Activated CD8-positive, alpha-beta T cell treated with anti-CD3 and anti-CD28 coated beads for 36 hours (primary cell): Measurements from ENCODE around the gene PITX1. TPM values are rescaled to one million over a fixed set of nuclear protein-coding genes. Genes with fewer than 3 reads are reported as not detected.

Source experiments
- ATAC-seq: fragments of 200-7000 bp; cut with Tn5 transposase; one replicate; pipeline ENCODE4 v1.10.0; 2021; ENCODE audit warnings: mild to moderate bottlenecking, moderate library complexity
- CTCF ChIA-PET: fragments of 350-600 bp; sonication (Branson Sonifier 250); formaldehyde crosslinking; loops from one replicate; lab custom pipeline; 2021; ENCODE audit warnings: antibody characterized with exemption; lab: Charles Lee
- POLR2A ChIA-PET: fragments of 350-600 bp; sonication (Branson Sonifier 250); formaldehyde crosslinking; loops from one replicate; lab custom pipeline; 2021; ENCODE audit warnings: antibody characterized with exemption; lab: Charles Lee
- DNase-seq: peaks from one replicate; pipeline ENCODE4 v3.0.0-alpha.2; 2020
- H3K27ac Mint-ChIP-seq: one replicate; pipeline ENCODE4 v1.8.0; 2021; ENCODE audit warnings: mild to moderate bottlenecking, mixed read lengths
- H3K27me3 Mint-ChIP-seq: one replicate; pipeline ENCODE4 v1.8.0; 2021; ENCODE audit warnings: mixed read lengths
- H3K36me3 Mint-ChIP-seq: one replicate; pipeline ENCODE4 v1.8.0; 2021; ENCODE audit warnings: low read depth, mixed read lengths
- H3K4me1 Mint-ChIP-seq: one replicate; pipeline ENCODE4 v1.8.0; 2021; ENCODE audit warnings: low read depth, mixed read lengths
- H3K4me3 Mint-ChIP-seq: one replicate; pipeline ENCODE4 v1.8.0; 2021; ENCODE audit warnings: mild to moderate bottlenecking, moderate library complexity, mixed read lengths
- H3K9me3 Mint-ChIP-seq: one replicate; pipeline ENCODE4 v1.8.0; 2021; ENCODE audit warnings: mixed read lengths
- CTCF ChIP-seq: fragments of 200-600 bp; IDR thresholded peaks from one replicate; pipeline ENCODE4 v1.8.0; 2022; ENCODE audit warnings: antibody characterized with exemption, mild to moderate bottlenecking
- intact Hi-C: fragments of 100-400 bp; cut with micrococcal nuclease; formaldehyde crosslinking; loops from one replicate; pipeline ENCODE4 v1.10.0; 2022
- total RNA-seq, 2 experiments: library from RNA; stranded (reverse); gene quantifications; one replicate each; pipeline ENCODE4 v1.2.3, GENCODE V29; 2021

The PITX1 gene
- total RNA-seq, 2 experiments from 2014 or later = 0.20 to 0.31 TPM

- no peaks in the 10 kb centered on the region for H3K27me3 Mint-ChIP-seq
- H3K36me3 Mint-ChIP-seq = no peaks in the 10 kb centered on the region
- no peak overlapping the region for H3K27ac Mint-ChIP-seq
- no peaks in the 10 kb centered on the region for H3K9me3 Mint-ChIP-seq
- no peak for ATAC-seq
- no peak for DNase-seq
- ChIA-PET POLR2A (no interaction called here), CTCF (no interaction called here)
- no peak overlapping the region for H3K4me3 Mint-ChIP-seq
- TF ChIP-seq CTCF = no peak
- H3K4me1 Mint-ChIP-seq = no peaks in the 10 kb centered on the region
- intact Hi-C loops = no loop called here
These were observed 22.5 kb downstream of the PITX1 start for GRCh38 chr5:135011355-135012032.

DNA sequence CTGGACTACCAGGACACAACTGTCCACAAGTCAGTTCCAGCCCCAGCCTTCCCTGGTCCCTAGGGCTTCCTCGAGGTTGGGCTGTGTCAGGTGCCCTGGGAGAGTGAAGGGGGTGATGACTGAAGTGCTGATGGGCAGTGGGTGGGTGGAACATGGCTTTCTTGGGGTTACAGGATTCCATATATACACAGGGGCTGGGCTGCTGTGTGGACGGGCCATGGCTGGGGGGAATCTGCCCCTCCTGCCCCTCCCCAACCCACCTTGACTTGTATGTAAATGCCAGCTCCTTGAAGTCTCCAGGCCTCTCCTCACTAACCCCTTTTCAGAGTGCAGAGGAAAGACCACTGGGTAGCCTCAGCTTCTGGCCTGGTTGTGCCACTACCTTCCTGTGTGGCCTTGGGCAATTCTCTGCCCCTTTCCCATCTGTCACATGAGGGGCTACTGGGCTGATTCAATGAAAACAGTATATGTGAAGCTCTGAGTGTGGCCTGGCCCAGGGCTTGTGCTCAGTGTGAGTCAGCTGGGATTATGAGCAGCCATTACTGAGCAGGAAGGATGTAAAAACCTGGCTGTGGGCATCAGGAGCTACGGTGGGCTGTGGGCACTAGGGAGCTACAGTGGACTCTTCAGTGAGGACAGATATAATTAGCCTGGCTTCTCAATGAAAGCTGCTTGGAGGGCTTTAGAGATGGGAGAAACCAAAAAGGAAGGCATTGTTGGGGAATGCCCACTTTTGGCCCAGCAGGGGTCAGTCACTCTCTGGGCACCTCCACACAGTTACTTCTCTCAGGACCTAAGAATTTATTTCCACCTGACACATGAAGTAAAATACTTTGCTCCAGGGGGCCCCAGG, 23.3 kb downstream of the PITX1 start:
- CTCF ChIA-PET = no interaction called here
- H3K9me3 Mint-ChIP-seq = no peaks in the 10 kb centered on the region
- no peaks in the 10 kb centered on the region for H3K36me3 Mint-ChIP-seq
- intact Hi-C loops = no loop called here
- POLR2A ChIA-PET = interaction anchor here (1.1 kb wide), 1 partner anchor 180 kb away, joined by 3 read pairs; no protein-coding TSS in a partner anchor
- H3K4me3 Mint-ChIP-seq = no peak overlapping the region
- no peaks in the 10 kb centered on the region for H3K4me1 Mint-ChIP-seq
- DNase-seq = no peak
- H3K27ac Mint-ChIP-seq = no peak overlapping the region
- ATAC-seq = no peak
- TF ChIP-seq CTCF = no peak
- H3K27me3 Mint-ChIP-seq = no peaks in the 10 kb centered on the region

DNA sequence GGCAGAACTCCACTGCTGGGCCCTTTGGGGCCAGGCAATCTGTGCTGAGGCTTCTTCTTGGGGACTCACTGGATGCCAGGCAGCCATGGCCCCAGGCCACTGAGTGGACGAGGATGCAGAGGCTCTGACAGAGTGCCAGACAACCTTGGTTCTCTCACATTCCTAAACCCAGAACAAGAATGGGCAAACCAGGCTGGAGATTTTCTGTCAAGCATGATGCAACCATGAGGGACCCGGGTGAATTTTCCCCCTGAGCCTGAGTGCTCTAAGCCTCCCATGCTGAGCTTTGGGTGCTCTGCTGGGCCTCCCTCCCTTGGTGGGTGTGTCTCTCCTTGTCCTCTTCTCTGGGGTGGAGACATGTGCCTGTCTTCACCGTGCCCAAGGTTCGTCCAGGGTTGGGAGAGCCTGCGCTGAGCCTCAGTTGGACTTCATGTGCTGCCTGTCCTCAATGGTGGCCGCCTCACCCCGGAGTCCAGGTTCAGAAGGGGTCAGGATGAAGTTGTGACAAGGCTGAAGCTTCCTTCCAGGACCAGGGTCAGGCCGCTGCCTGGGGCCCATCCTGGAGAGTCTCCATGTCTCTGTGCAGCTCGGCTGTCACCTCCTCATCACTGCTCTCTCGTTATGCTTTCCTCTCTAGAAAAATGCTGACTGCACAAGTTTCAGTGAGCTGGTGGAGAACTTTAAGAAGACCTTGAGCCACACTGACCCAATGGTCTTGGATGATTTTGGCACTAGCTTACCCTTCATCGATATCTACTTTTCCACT, 24.1 kb downstream of the PITX1 start:
- no peak overlapping the region for H3K27ac Mint-ChIP-seq
- ATAC-seq (no peak), DNase-seq (no peak)
- intact Hi-C loops = no loop called here
- H3K4me1 Mint-ChIP-seq = no peaks in the 10 kb centered on the region
- H3K36me3 Mint-ChIP-seq = no peaks in the 10 kb centered on the region
- ChIA-PET CTCF (no interaction called here), POLR2A (interaction anchor here (1.1 kb wide), 1 partner anchor 181 kb away, joined by 3 read pairs; no protein-coding TSS in a partner anchor)
- H3K27me3 Mint-ChIP-seq = no peaks in the 10 kb centered on the region
- no peaks in the 10 kb centered on the region for H3K9me3 Mint-ChIP-seq
- no peak for TF ChIP-seq CTCF
- no peak overlapping the region for H3K4me3 Mint-ChIP-seq

DNA sequence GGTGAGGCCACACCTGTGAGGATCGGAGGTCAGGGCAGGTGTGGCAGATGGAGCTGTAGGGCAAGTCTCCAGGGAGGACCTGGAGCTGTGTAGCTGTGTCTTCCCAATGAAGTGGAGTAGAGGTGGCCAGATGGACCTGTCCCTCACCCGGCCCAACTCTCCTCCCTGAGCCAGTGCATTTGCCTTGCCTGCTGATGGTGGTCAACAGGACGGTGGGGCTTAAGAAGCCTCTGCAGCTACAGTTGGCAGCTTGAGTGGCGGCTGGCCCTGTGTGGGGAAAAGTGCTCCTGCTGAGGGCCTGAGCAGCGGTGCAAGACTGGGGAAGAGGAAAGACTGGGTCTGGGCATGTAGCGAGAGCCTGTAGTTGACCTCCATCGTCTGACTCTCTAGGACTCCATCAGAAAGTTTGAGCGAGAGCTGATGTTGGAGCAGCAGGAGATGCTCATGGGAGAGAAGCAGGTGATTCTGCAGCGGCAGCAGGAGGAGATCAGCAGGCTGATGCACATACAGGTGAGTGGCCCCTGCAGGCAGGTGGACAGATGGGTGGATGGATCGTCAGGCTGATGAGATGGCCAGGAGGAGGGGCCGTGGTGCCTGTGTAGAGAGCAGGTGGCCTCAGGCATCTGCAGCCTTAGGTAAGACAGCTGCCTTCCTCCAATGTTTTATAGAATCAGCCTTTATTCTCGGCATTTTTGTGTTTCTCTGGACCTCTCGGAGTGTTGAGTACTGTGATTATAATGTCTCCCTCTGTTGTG, 24.9 kb downstream of the PITX1 start:
- ChIA-PET POLR2A (no interaction called here), CTCF (no interaction called here)
- H3K9me3 Mint-ChIP-seq = no peaks in the 10 kb centered on the region
- H3K27me3 Mint-ChIP-seq = no peaks in the 10 kb centered on the region
- intact Hi-C loops = no loop called here
- TF ChIP-seq CTCF = no peak
- DNase-seq (no peak), ATAC-seq (no peak)
- H3K36me3 Mint-ChIP-seq = no peaks in the 10 kb centered on the region
- H3K27ac Mint-ChIP-seq = no peak overlapping the region
- H3K4me3 Mint-ChIP-seq = no peak overlapping the region
- no peaks in the 10 kb centered on the region for H3K4me1 Mint-ChIP-seq
